IPS-20b (cell line): ENCODE measurements around the gene NEUROG1.
"Not testable (repeated sequence)": the region's sequence is repeated elsewhere in the genome, so short reads cannot be mapped to it uniquely, and the experiment has no call there.

Experiments used
- H3K27ac ChIP-seq: one replicate; pipeline ENCODE4 v1.5.1; 2013; ENCODE audit warnings: low read length
- H3K27me3 ChIP-seq: 2 replicates; pipeline ENCODE4 v1.6.1; 2013; ENCODE audit warnings: mild to moderate bottlenecking, low read length, inconsistent platforms; ENCODE audit not compliant: insufficient read depth
- H3K36me3 ChIP-seq: 2 replicates; pipeline ENCODE4 v1.6.1; 2013; ENCODE audit warnings: low read depth, mild to moderate bottlenecking, inconsistent platforms, low read length, moderate library complexity; ENCODE audit not compliant: insufficient read depth
- H3K4me1 ChIP-seq: 2 replicates; pipeline ENCODE4 v1.6.1; 2013; ENCODE audit warnings: mild to moderate bottlenecking, control low read depth, inconsistent platforms, low read length, moderate library complexity; ENCODE audit not compliant: insufficient read depth
- H3K4me3 ChIP-seq: 2 replicates; pipeline ENCODE4 v1.5.1; 2013; ENCODE audit warnings: mild to moderate bottlenecking, low read length, inconsistent platforms
- H3K9ac ChIP-seq: 2 replicates; pipeline ENCODE4 v1.6.1; 2013; ENCODE audit warnings: low read depth, mild to moderate bottlenecking, inconsistent platforms, low read length, moderate library complexity
- H3K9me3 ChIP-seq: 2 replicates; pipeline ENCODE4 v1.6.1; 2013; ENCODE audit warnings: mild to moderate bottlenecking, low read depth, low read length, inconsistent platforms; ENCODE audit not compliant: insufficient read depth

Gene NEUROG1

DNA sequence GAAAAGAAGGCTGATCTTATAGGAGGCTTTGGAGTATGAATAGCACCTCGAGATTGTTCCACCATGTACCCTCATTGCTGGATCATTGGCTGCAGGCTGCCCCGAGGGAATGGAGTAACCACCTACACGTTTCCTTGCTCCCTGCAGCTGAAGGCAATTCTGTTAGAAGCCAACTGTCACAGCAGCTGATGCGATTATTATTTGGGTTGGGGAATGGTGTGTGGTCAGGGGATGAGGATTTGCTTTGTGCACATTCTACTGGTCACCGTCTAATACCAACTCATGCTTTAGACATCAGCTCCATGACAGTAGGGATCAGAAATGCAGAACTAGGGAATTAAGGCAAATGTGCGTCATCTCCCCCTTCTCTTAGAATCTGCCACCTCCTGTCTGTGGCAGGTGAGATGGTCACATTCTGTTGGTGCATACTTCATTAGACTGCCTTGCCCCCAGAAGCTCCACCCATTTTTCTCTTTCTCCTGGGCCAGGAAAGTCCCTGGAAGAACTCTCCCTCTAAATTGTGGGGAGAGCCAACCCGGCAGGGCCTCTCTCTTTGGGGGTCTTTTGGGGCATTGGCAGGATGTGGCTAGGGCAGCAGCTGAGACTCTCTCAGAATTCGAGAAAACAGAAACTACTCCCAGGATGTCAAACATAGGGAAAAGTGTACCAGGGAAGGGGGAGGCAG, 32.8 kb downstream of the NEUROG1 start:
- H3K9me3 ChIP-seq = no peaks in the 10 kb centered on the region
- no peak overlapping the region for H3K9ac ChIP-seq
- no peak overlapping the region for H3K4me3 ChIP-seq
- H3K27me3 ChIP-seq = peaks cover 91% of the 10 kb centered on the region
- no peak overlapping the region for H3K27ac ChIP-seq
- H3K36me3 ChIP-seq = no peaks in the 10 kb centered on the region
- peaks cover 7% of the 10 kb centered on the region for H3K4me1 ChIP-seq

DNA sequence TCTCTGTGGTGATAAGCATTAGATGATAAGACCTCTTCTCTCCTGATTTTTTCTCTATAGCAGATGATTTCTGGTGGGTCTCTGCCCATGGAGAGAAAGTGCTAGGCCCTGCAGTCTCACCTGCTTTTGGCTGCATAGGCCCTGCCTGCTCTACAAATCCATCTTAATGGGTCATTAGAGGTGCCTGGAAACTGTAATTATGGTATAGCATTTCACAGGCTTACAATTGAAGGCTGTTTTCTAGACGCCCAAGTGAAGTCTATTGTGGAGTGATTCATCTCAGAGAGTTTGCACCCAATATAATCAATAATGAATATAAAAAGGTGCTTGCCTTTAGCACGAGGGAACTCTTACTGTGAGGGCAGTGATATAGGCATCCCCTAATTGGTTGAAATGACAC, 33.8 kb downstream of the NEUROG1 start:
- H3K36me3 ChIP-seq = no peaks in the 10 kb centered on the region
- no peak overlapping the region for H3K4me3 ChIP-seq
- H3K9me3 ChIP-seq = no peaks in the 10 kb centered on the region
- peaks cover 7% of the 10 kb centered on the region for H3K4me1 ChIP-seq
- H3K27me3 ChIP-seq = peaks cover 91% of the 10 kb centered on the region
- no peak overlapping the region for H3K9ac ChIP-seq
- no peak overlapping the region for H3K27ac ChIP-seq

DNA sequence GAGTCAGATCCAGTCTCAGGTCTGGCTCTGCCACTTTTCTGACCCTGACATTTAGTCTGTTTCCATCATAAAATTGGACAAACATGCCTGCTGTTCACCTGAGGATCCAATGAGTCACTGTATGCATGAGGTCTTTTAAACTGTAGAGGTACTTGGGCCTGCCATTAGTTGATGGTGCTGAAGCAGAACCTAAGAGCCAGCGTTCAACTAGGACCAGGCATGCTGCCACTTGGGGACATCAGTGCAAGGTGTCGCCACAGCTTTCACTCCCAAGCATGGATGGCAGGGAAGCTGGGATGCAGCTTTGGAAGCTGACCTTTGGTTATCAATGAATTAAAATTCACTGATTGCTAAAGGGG, 37.1 kb downstream of the NEUROG1 start:
- no peaks in the 10 kb centered on the region for H3K9me3 ChIP-seq
- H3K9ac ChIP-seq = no peak overlapping the region
- peaks cover 95% of the 10 kb centered on the region for H3K27me3 ChIP-seq
- no peaks in the 10 kb centered on the region for H3K36me3 ChIP-seq
- H3K27ac ChIP-seq = no peak overlapping the region
- peaks cover 7% of the 10 kb centered on the region for H3K4me1 ChIP-seq
- no peak overlapping the region for H3K4me3 ChIP-seq

DNA sequence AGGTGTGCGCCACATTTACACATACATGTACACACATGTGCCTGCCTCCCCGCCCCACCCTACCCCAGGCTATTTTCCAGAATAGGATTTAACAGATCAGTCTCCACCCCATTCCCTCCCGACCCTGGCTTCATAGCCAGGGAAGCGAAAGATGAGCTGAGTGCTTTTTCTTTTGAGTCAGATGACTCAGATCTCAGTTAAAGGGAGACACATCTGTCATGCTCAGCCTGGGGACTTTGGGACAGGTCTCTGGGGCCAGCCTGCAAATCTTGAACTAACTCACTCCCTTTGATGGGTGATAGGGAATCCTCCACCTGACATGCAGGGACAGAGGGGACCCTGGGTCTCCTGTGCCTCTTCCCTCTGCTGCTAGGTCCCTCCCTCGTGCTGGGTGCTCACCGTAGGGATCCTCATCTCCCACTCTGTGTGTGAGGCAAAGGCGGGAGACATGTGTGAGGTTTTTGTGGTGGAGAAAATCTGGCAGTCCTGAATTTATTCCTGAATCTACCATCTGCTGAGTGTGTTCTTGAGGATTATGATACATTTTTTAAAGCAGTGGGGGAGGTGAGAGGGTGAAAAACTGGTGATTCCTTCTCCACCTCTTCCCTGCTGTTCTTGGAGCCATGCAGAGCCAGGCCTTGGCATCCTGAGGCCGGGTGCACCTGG, 37.7 kb downstream of the NEUROG1 start:
- Histone ChIP-seq H3K36me3 (no peaks in the 10 kb centered on the region), H3K4me1 (peaks cover 7% of the 10 kb centered on the region), H3K9me3 (no peaks in the 10 kb centered on the region), H3K27ac (no peak overlapping the region), H3K9ac (no peak overlapping the region), H3K4me3 (no peak overlapping the region), H3K27me3 (peaks cover 95% of the 10 kb centered on the region)

DNA sequence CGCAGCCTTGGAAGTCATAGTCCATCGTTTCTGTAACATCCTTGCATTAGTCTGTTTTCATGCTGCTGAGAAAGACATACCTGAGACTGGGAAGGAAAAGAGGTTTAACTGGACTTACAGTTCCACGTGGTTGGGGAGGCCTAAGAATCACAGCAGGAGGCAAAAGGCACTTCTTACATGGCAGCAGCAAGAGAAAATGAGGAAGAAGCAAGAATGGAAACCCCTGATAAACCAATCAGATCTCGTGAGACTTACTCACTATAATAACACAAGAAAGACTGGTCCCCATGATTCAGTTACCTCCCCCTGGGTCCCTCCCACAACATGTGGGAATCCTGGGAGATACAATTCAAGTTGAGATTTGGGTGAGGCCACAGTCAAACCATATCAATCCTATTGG, 40.2 kb downstream of the NEUROG1 start:
- Histone ChIP-seq H3K4me1 (peaks cover 18% of the 10 kb centered on the region), H3K27me3 (peaks cover 97% of the 10 kb centered on the region)
- H3K27ac ChIP-seq, H3K9ac ChIP-seq, H3K36me3 ChIP-seq, H3K9me3 ChIP-seq, H3K4me3 ChIP-seq: not testable (repeated sequence)

DNA sequence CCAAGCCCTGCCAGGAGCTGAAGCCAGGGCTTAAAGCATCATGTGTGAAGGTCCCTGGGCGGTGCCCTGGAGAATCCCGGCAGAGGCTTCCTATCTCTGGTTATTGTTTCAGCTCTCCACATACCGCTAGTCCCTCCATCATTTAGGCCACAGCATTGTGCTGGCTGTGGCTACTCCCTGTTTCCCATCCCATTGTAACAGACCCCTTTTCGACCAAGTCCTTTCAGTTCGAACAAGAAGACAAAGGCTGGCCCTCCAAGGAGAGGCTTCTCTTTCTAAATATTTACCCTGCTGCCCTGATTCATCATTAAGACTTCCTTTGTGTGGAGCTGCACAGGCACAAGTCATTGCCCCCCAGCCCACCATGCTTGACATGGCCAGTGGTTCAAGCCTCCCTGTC, 41.6 kb downstream of the NEUROG1 start:
- Histone ChIP-seq H3K4me3 (no peak overlapping the region), H3K36me3 (no peaks in the 10 kb centered on the region), H3K9ac (no peak overlapping the region), H3K27ac (no peak overlapping the region), H3K9me3 (no peaks in the 10 kb centered on the region), H3K4me1 (peaks cover 26% of the 10 kb centered on the region), H3K27me3 (peaks cover 100% of the 10 kb centered on the region)

DNA sequence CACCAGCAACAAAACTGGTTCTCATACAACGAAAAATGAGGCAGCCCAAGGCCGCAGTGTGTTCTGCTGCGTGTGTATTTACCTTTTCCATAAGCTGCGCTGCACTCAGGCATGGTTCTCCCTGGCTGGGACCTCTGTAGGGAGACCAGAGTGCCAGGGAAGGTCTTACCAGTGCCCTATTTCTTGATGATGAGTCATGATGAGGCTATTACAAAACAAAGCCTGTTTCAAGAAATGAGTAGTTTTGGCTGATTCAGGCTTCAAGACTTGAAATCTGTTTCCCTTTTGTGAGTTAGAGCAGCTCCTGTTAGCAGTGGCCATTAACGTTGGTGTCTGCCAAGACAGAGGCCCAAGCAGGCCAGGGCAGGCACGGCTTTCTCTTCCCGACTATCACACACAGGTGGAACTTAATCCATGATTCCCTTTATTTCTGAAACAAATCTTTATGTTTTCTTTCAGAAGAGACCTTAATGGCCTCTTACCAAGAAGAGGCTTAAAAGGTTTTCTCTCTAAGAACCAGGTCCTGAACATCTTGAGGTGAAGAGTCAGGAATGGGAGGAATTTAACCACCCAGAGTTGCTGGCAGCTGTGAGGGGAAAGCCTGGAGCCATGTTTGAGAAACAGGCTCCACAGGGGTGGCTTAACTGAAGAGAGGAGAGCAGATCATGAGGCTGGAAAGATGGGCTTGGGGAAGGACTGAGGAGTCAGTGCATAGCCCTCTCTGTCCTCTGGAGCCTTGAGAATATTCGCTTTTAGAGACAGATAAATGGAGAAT, 42.2 kb downstream of the NEUROG1 start:
- no peaks in the 10 kb centered on the region for H3K36me3 ChIP-seq
- H3K9me3 ChIP-seq = no peaks in the 10 kb centered on the region
- H3K27ac ChIP-seq = no peak overlapping the region
- no peak overlapping the region for H3K9ac ChIP-seq
- no peak overlapping the region for H3K4me3 ChIP-seq
- H3K4me1 ChIP-seq = peaks cover 24% of the 10 kb centered on the region
- peaks cover 100% of the 10 kb centered on the region for H3K27me3 ChIP-seq

- H3K27me3 ChIP-seq = peaks cover 100% of the 10 kb centered on the region
- H3K9ac ChIP-seq = no peak overlapping the region
- H3K36me3 ChIP-seq = no peaks in the 10 kb centered on the region
- H3K9me3 ChIP-seq = no peaks in the 10 kb centered on the region
- peaks cover 28% of the 10 kb centered on the region for H3K4me1 ChIP-seq
- H3K4me3 ChIP-seq = peak overlapping the region; percentile 55
- H3K27ac ChIP-seq = no peak overlapping the region
Observed at GRCh38 chr5:135492319-135492626, 43.5 kb downstream of the NEUROG1 start.

DNA sequence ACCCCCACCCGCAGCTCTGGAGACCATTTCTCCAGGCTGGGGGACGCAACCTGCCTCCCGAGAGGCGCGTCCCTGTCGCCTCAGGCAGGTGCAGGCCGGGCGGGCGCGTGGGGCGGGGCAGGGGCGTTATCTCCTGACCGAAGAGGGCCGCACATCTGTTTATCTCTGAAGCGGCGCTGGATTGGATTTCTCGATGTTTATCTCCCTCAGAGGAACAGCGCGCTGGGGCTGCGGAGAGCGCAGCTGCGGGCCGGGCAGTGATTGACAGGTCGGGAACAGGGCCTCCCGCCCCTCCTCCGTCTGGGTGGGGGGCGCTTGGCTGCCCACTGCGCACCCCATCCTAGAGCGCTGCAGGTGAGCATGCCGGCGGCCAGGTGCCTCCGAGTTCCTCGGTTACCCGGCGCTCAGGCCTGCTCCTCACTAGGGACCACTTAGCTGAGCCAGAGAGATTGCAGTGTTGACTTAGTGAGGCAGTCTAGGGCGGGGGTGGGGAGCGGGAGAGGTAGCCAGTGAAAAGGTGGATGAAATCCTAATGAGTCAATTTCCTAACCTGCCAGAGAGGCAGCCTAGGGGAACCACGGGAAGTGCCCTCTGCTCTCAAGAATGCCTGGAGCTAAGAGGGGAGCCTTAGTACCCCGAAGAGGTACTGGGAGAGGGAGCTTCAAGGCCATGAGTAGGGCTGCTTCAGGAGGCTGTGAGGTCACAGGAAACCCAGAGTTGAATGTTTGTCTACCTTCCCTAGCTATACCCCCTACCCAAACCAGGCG, 44.0 kb downstream of the NEUROG1 start:
- Histone ChIP-seq H3K27ac (no peak overlapping the region), H3K27me3 (peaks cover 100% of the 10 kb centered on the region), H3K9ac (no peak overlapping the region), H3K9me3 (no peaks in the 10 kb centered on the region), H3K4me3 (peak overlapping the region; percentile 55), H3K36me3 (no peaks in the 10 kb centered on the region), H3K4me1 (peaks cover 28% of the 10 kb centered on the region)

GRCh38 chr5:135491038-135491551, 44.7 kb downstream of the NEUROG1 start:
- Histone ChIP-seq H3K9me3 (no peaks in the 10 kb centered on the region), H3K4me3 (peak overlapping the region; percentile 55), H3K27me3 (peaks cover 100% of the 10 kb centered on the region), H3K4me1 (peaks cover 28% of the 10 kb centered on the region), H3K27ac (no peak overlapping the region), H3K9ac (no peak overlapping the region), H3K36me3 (no peaks in the 10 kb centered on the region)

GRCh38 chr5:135490245-135491037, 45.3 kb downstream of the NEUROG1 start:
- no peak overlapping the region for H3K27ac ChIP-seq
- no peak overlapping the region for H3K9ac ChIP-seq
- peaks cover 28% of the 10 kb centered on the region for H3K4me1 ChIP-seq
- H3K27me3 ChIP-seq = peaks cover 100% of the 10 kb centered on the region
- no peaks in the 10 kb centered on the region for H3K36me3 ChIP-seq
- H3K9me3 ChIP-seq = no peaks in the 10 kb centered on the region
- peak overlapping the region; percentile 59; the same call in 1 of the 2 replicates for H3K4me3 ChIP-seq
